ENCODE measurements around the gene LMBR1L.

LMBR1L gene

DNA sequence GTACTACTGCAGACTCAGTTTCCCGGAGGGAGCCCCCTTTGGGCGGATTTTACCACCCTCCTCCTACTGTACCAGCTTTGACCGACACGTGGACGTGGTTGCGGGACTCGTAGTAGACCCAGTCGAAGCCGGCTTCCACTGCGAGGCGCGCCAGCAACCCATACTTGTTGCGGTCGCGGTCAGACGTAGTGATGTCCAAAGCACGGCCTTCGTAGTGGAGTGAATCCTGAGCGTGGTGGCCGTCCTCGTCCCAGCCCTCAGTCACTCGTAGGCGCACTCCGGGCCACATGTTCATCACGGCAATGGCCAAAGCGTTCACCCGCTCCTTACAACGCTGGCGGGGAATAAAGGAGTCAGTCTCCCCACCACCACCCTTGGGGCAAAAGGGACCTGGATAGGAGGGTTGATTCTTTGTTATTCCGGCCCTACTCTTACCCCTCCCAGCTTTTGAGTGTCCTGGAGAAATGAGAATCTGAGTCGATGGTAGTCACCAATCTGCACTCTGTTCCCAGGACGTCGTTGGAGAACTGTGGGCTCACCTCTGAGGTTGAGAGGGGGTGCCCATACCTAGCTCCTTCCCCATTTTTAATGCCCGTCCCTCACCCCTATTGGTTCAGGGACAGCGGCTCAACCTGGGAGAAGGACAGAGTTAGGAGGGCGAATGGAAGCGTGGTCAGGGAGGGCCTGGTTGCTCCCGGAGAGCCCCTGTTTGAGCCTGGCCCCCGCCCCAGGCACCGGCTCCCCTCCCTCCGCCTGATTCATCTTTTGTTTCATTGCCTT, 19.4 kb downstream of the LMBR1L start:
- Histone ChIP-seq H3K27ac (ENCODE audit: low read length, poor library complexity, severe bottlenecking) (no peak overlapping the region), H3K4me3 (ENCODE audit: insufficient read depth in 1 of 2, low read depth in 1 of 2, low read length in 2 of 2) (peak overlapping the region in 1 of 2 experiments; percentile 68), H2BK15ac (ENCODE audit: low read depth, poor library complexity, severe bottlenecking) (no peak overlapping the region), H3K14ac (ENCODE audit: low read length in 2 of 2) (no peak overlapping the region), H2AFZ (ENCODE audit: low read depth, low read length) (no peak overlapping the region), H2BK120ac (ENCODE audit: low read depth, low read length) (no peak overlapping the region), H3K79me1 (replicated peaks; ENCODE audit: low read length, poor library complexity, severe bottlenecking) (no peaks in the 10 kb centered on the region), H3K18ac (ENCODE audit: low read depth in 1 of 2, low read length in 2 of 2) (no peak overlapping the region), H2BK5ac (ENCODE audit: low read depth, low read length, poor library complexity, severe bottlenecking) (no peak overlapping the region), H4K91ac (ENCODE audit: low read length) (no peak overlapping the region), H2AK5ac (ENCODE audit: low read length, severe bottlenecking) (no peak overlapping the region), H3K36me3 (ENCODE audit: control insufficient read depth in 1 of 2, insufficient read depth in 2 of 2, low read depth in 1 of 2, low read length in 2 of 2) (no peaks in the 10 kb centered on the region), H3K9ac (ENCODE audit: low read length) (no peak overlapping the region), H3K23ac (ENCODE audit: low read length in 2 of 2) (peak overlapping the region in 1 of 2 experiments; percentile 67), H3K9me3 (ENCODE audit: control insufficient read depth, low read length) (no peaks in the 10 kb centered on the region), H4K8ac (ENCODE audit: low read length) (no peak overlapping the region), H3K27me3 (ENCODE audit: control insufficient read depth in 1 of 2, insufficient read depth in 1 of 2, low read length in 2 of 2) (peaks cover 70 to 82% of the 10 kb centered on the region in 2 experiments), H3K4ac (ENCODE audit: low read depth in 1 of 2, low read length in 2 of 2) (no peak overlapping the region), H3K4me2 (ENCODE audit: low read length, poor library complexity, severe bottlenecking) (peak overlapping the region; percentile 77), H3K4me1 (ENCODE audit: control insufficient read depth, insufficient read depth, low read depth, low read length) (peaks cover 38% of the 10 kb centered on the region), H2BK12ac (ENCODE audit: low read length in 2 of 2) (no peak overlapping the region)
- no peak for DNase-seq
- WGBS, result 44% methylated on average over 30 of the region's 41 CpGs

GRCh38 chr12:49089821-49090773, 20.6 kb downstream of the LMBR1L start:
- H2BK120ac ChIP-seq (ENCODE audit: low read depth, low read length), result no peak overlapping the region
- H2AFZ ChIP-seq (ENCODE audit: low read depth, low read length), result peak overlapping the region; percentile 30
- peak overlapping the region; percentile 45 to 73 for H3K4me3 ChIP-seq (ENCODE audit: insufficient read depth in 1 of 2, low read depth in 1 of 2, low read length in 2 of 2)
- no peak overlapping the region for H2BK15ac ChIP-seq (ENCODE audit: low read depth, poor library complexity, severe bottlenecking)
- H4K91ac ChIP-seq (ENCODE audit: low read length), result no peak overlapping the region
- H2AK5ac ChIP-seq (ENCODE audit: low read length, severe bottlenecking), result no peak overlapping the region
- no peak overlapping the region for H4K8ac ChIP-seq (ENCODE audit: low read length)
- H3K27ac ChIP-seq (ENCODE audit: low read length, poor library complexity, severe bottlenecking), result no peak overlapping the region
- H3K9ac ChIP-seq (ENCODE audit: low read length), result no peak overlapping the region
- peak; percentile 55 for DNase-seq
- H3K4ac ChIP-seq (ENCODE audit: low read depth in 1 of 2, low read length in 2 of 2), result peak overlapping the region in 1 of 2 experiments; percentile 19
- no peaks in the 10 kb centered on the region for H3K9me3 ChIP-seq (ENCODE audit: control insufficient read depth, low read length)
- peak overlapping the region in 1 of 2 experiments; percentile 44 for H3K14ac ChIP-seq (ENCODE audit: low read length in 2 of 2)
- peaks cover 64 to 75% of the 10 kb centered on the region in 2 experiments for H3K27me3 ChIP-seq (ENCODE audit: control insufficient read depth in 1 of 2, insufficient read depth in 1 of 2, low read length in 2 of 2)
- H3K18ac ChIP-seq (ENCODE audit: low read depth in 1 of 2, low read length in 2 of 2), result peak overlapping the region in 1 of 2 experiments; percentile 34
- peak overlapping the region in 1 of 2 experiments; percentile 80 for H3K23ac ChIP-seq (ENCODE audit: low read length in 2 of 2)
- H3K4me2 ChIP-seq (ENCODE audit: low read length, poor library complexity, severe bottlenecking), result peak overlapping the region; percentile 87
- peaks cover 38% of the 10 kb centered on the region for H3K4me1 ChIP-seq (ENCODE audit: control insufficient read depth, insufficient read depth, low read depth, low read length)
- no peak overlapping the region for H2BK12ac ChIP-seq (ENCODE audit: low read length in 2 of 2)
- WGBS, result 8% methylated on average over 86 of the region's 88 CpGs
- H3K79me1 ChIP-seq (replicated peaks; ENCODE audit: low read length, poor library complexity, severe bottlenecking), result no peaks in the 10 kb centered on the region
- no peak overlapping the region for H2BK5ac ChIP-seq (ENCODE audit: low read depth, low read length, poor library complexity, severe bottlenecking)
- no peaks in the 10 kb centered on the region for H3K36me3 ChIP-seq (ENCODE audit: control insufficient read depth in 1 of 2, insufficient read depth in 2 of 2, low read depth in 1 of 2, low read length in 2 of 2)

GRCh38 chr12:49088932-49089330, 21.7 kb downstream of the LMBR1L start:
- no peak overlapping the region for H2BK5ac ChIP-seq (ENCODE audit: low read depth, low read length, poor library complexity, severe bottlenecking)
- H3K23ac ChIP-seq (ENCODE audit: low read length in 2 of 2), result no peak overlapping the region
- H3K14ac ChIP-seq (ENCODE audit: low read length in 2 of 2), result no peak overlapping the region
- H3K4me2 ChIP-seq (ENCODE audit: low read length, poor library complexity, severe bottlenecking), result no peak overlapping the region
- no peak overlapping the region for H3K4me3 ChIP-seq (ENCODE audit: insufficient read depth in 1 of 2, low read depth in 1 of 2, low read length in 2 of 2)
- H3K9ac ChIP-seq (ENCODE audit: low read length), result no peak overlapping the region
- H3K9me3 ChIP-seq (ENCODE audit: control insufficient read depth, low read length), result no peaks in the 10 kb centered on the region
- H2BK120ac ChIP-seq (ENCODE audit: low read depth, low read length), result no peak overlapping the region
- no peaks in the 10 kb centered on the region for H3K79me1 ChIP-seq (replicated peaks; ENCODE audit: low read length, poor library complexity, severe bottlenecking)
- no peak overlapping the region for H3K4ac ChIP-seq (ENCODE audit: low read depth in 1 of 2, low read length in 2 of 2)
- H4K8ac ChIP-seq (ENCODE audit: low read length), result no peak overlapping the region
- H2AK5ac ChIP-seq (ENCODE audit: low read length, severe bottlenecking), result no peak overlapping the region
- H2BK12ac ChIP-seq (ENCODE audit: low read length in 2 of 2), result no peak overlapping the region
- no peak overlapping the region for H2BK15ac ChIP-seq (ENCODE audit: low read depth, poor library complexity, severe bottlenecking)
- H3K27me3 ChIP-seq (ENCODE audit: control insufficient read depth in 1 of 2, insufficient read depth in 1 of 2, low read length in 2 of 2), result peaks cover 52 to 64% of the 10 kb centered on the region in 2 experiments
- H4K91ac ChIP-seq (ENCODE audit: low read length), result no peak overlapping the region
- no peaks in the 10 kb centered on the region for H3K36me3 ChIP-seq (ENCODE audit: control insufficient read depth in 1 of 2, insufficient read depth in 2 of 2, low read depth in 1 of 2, low read length in 2 of 2)
- H3K4me1 ChIP-seq (ENCODE audit: control insufficient read depth, insufficient read depth, low read depth, low read length), result peaks cover 30% of the 10 kb centered on the region
- 48% methylated on average over 6 of the region's 6 CpGs for WGBS
- no peak overlapping the region for H3K27ac ChIP-seq (ENCODE audit: low read length, poor library complexity, severe bottlenecking)
- no peak overlapping the region for H3K18ac ChIP-seq (ENCODE audit: low read depth in 1 of 2, low read length in 2 of 2)
- DNase-seq, result no peak
- no peak overlapping the region for H2AFZ ChIP-seq (ENCODE audit: low read depth, low read length)
